ENCODE results near the gene BHLHE23.

BHLHE23 gene

GRCh38 chr20:62966212-62967148 is 40.3 kb downstream of the BHLHE23 start:
- H3K4me2 ChIP-seq, result no peak overlapping the region
- TF ChIP-seq, protein P1, sequence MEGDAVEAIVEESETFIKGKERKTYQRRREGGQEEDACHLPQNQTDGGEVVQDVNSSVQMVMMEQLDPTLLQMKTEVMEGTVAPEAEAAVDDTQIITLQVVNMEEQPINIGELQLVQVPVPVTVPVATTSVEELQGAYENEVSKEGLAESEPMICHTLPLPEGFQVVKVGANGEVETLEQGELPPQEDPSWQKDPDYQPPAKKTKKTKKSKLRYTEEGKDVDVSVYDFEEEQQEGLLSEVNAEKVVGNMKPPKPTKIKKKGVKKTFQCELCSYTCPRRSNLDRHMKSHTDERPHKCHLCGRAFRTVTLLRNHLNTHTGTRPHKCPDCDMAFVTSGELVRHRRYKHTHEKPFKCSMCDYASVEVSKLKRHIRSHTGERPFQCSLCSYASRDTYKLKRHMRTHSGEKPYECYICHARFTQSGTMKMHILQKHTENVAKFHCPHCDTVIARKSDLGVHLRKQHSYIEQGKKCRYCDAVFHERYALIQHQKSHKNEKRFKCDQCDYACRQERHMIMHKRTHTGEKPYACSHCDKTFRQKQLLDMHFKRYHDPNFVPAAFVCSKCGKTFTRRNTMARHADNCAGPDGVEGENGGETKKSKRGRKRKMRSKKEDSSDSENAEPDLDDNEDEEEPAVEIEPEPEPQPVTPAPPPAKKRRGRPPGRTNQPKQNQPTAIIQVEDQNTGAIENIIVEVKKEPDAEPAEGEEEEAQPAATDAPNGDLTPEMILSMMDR (conservative IDR thresholded peaks at IDR 0.05; ENCODE audit: low read depth, low read length), result no peak
- no peaks in the 10 kb centered on the region for H4K20me1 ChIP-seq (ENCODE audit: insufficient read depth)
- H3K9ac ChIP-seq, result no peak overlapping the region
- no peaks in the 10 kb centered on the region for H3K79me2 ChIP-seq (ENCODE audit: insufficient read depth, low read depth)
- H3K4me3 ChIP-seq (IDR thresholded peaks at IDR 0.05; ENCODE audit: insufficient read depth, low read depth, low read length), result no peak overlapping the region
- H3K27ac ChIP-seq, result no peak overlapping the region
- H3K36me3 ChIP-seq (ENCODE audit: insufficient read depth), result no peaks in the 10 kb centered on the region
- no peaks in the 10 kb centered on the region for H3K4me1 ChIP-seq (ENCODE audit: low read depth, poor library complexity, severe bottlenecking)
- H2AFZ ChIP-seq (ENCODE audit: low read depth), result no peak overlapping the region
- H3K27me3 ChIP-seq (ENCODE audit: insufficient read depth, low read depth), result peaks cover 96% of the 10 kb centered on the region

DNA sequence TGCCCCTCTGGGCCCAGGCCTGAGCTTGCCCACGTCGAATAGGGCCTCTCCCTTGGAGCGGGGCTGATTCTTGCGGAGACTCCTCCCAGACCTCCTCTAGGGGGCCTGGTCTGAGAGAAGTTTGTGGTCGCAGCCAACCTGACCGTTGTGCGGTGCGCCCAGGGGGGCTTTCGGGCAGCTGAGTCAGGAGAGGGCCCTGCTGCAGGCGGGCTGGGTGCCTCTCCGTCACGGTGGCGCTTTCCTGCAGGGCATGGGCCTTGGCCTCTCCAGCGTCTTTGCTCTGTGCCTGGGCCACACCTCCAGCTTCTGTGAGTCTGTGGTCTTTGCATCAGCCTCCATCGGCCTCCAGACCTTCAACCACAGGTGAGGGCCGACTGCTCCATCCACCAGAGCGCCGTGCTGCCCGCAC is 41.4 kb downstream of the BHLHE23 start:
- Histone ChIP-seq H3K4me3 (IDR thresholded peaks at IDR 0.05; ENCODE audit: insufficient read depth, low read depth, low read length) (no peak overlapping the region), H3K27me3 (ENCODE audit: insufficient read depth, low read depth) (peaks cover 91% of the 10 kb centered on the region), H3K27ac (no peak overlapping the region), H4K20me1 (ENCODE audit: insufficient read depth) (no peaks in the 10 kb centered on the region), H3K9ac (no peak overlapping the region), H3K79me2 (ENCODE audit: insufficient read depth, low read depth) (no peaks in the 10 kb centered on the region), H3K4me1 (ENCODE audit: low read depth, poor library complexity, severe bottlenecking) (no peaks in the 10 kb centered on the region), H2AFZ (ENCODE audit: low read depth) (no peak overlapping the region), H3K4me2 (no peak overlapping the region), H3K36me3 (ENCODE audit: insufficient read depth) (no peaks in the 10 kb centered on the region)
- TF ChIP-seq, protein P1 (conservative IDR thresholded peaks at IDR 0.05; ENCODE audit: low read depth, low read length), result no peak

DNA sequence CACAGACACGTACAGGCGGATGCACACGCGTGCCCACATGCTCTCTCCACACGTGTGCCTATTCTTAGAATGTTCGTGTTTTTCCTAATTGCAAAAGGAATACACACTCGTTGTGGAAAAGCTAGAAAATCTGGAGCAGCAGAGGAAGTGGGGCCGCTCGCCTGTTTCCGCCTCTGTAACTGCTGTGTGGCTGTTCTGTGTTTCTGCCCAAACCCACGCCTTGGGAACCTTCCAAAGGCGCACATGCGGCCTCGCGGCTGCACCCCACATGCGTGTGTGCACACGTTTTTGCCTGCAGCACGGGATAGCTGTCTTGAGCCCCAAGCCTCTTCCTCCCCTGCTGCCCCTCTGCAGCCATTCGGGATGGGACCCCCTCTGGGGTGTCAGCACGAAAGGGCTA is 42.1 kb downstream of the BHLHE23 start:
- H3K27ac ChIP-seq, result no peak overlapping the region
- H3K36me3 ChIP-seq (ENCODE audit: insufficient read depth), result no peaks in the 10 kb centered on the region
- peaks cover 91% of the 10 kb centered on the region for H3K27me3 ChIP-seq (ENCODE audit: insufficient read depth, low read depth)

DNA sequence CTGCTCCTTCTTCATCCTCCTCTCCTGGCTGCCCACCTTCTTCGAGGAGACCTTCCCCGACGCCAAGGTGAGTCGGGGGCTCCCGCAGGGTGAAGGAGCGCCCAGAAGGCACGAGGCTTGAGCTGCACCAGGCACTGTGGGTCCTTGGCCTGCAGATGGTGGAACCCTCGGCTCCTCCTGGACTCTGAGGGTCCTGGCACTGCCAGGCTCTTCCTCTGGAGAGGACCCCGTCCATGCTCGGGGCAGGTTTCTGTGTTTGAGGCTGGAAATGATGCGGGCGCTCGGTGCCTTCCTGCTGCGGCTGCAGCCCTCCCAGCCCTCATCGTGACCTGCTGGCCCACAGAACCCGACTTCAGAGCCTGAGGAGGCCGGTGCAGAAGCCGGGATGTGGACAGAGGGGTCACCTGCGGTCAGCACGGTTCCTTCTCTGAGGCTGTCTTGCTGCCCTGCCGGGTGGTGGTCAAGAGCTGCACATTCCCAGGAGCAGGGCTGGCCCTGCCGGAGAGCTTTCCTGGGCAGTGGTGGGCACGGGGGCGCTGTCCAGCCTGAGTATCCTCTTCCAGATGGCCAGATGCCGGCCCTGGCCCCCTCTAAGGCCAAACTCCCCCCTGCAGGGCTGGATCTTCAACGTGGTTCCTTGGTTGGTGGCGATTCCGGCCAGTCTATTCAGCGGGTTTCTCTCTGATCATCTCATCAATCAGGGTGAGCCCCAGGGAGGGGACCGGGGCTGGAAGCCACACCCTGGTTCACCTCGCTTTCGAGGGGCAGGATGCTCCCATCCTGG is 43.0 kb downstream of the BHLHE23 start:
- Histone ChIP-seq H3K4me1 (ENCODE audit: low read depth, poor library complexity, severe bottlenecking) (no peaks in the 10 kb centered on the region), H3K79me2 (ENCODE audit: insufficient read depth, low read depth) (no peaks in the 10 kb centered on the region), H3K36me3 (ENCODE audit: insufficient read depth) (no peaks in the 10 kb centered on the region), H3K9ac (no peak overlapping the region), H2AFZ (ENCODE audit: low read depth) (no peak overlapping the region), H4K20me1 (ENCODE audit: insufficient read depth) (no peaks in the 10 kb centered on the region), H3K27me3 (ENCODE audit: insufficient read depth, low read depth) (peaks cover 91% of the 10 kb centered on the region), H3K4me2 (no peak overlapping the region), H3K4me3 (IDR thresholded peaks at IDR 0.05; ENCODE audit: insufficient read depth, low read depth, low read length) (no peak overlapping the region), H3K27ac (no peak overlapping the region)
- TF ChIP-seq, protein P1 (conservative IDR thresholded peaks at IDR 0.05; ENCODE audit: low read depth, low read length), result no peak

More for the DNA sequence above, 42.1 kb downstream of the BHLHE23 start:
- Histone ChIP-seq H3K9ac (no peak overlapping the region), H3K4me3 (IDR thresholded peaks at IDR 0.05; ENCODE audit: insufficient read depth, low read depth, low read length) (no peak overlapping the region), H3K4me1 (ENCODE audit: low read depth, poor library complexity, severe bottlenecking) (no peaks in the 10 kb centered on the region), H3K79me2 (ENCODE audit: insufficient read depth, low read depth) (no peaks in the 10 kb centered on the region), H2AFZ (ENCODE audit: low read depth) (no peak overlapping the region), H4K20me1 (ENCODE audit: insufficient read depth) (no peaks in the 10 kb centered on the region), H3K4me2 (no peak overlapping the region)
- TF ChIP-seq, protein P1 (conservative IDR thresholded peaks at IDR 0.05; ENCODE audit: low read depth, low read length), result no peak

All from KMS-11 (cell line).